ENCODE data around the gene PFDN1. TPM values are rescaled to one million over a fixed set of nuclear protein-coding genes. Genes with fewer than 3 reads are reported as not detected.

The PFDN1 gene
- polyA plus RNA-seq, 1 donor from 2014 or later = 147 TPM

DNA sequence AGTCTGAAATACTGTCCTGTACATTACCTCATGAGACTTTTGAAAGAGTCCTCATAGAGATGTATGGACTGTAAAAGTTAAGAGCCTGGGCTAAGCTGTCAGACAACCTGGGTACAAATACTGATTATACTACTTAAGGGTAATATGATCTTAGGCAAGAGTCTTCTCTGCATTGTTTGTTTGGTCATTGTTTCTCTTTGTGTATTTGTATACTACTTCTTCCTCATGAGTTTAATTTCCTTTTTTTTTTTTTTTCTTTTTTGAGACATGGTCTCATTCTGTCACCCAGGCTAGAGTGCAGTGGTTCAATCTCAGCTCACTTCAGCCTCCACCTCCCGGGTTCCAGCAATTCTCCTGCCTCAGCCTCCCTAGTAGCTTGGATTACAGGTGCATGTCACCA, 2.6 kb upstream of the PFDN1 start:
- Histone ChIP-seq H3K36me3 (ENCODE audit: insufficient read depth, low read length) (no peaks in the 10 kb centered on the region), H3K9me2 (ENCODE audit: insufficient read depth, low read length) (no peaks in the 10 kb centered on the region), H3K27me3 (ENCODE audit: insufficient read depth, low read depth, low read length) (no peaks in the 10 kb centered on the region), H3K79me2 (replicated peaks; ENCODE audit: insufficient read depth, low read length) (peaks cover 24% of the 10 kb centered on the region), H3K4me3 (ENCODE audit: low read length) (no peak overlapping the region), H4K20me1 (ENCODE audit: insufficient read depth) (no peaks in the 10 kb centered on the region), H3K9ac (ENCODE audit: low read length) (no peak overlapping the region), H3K9me3 (ENCODE audit: low read length) (no peaks in the 10 kb centered on the region), H2AFZ (ENCODE audit: low read depth, low read length) (no peak overlapping the region), H3K27ac (ENCODE audit: low read length) (no peak overlapping the region), H3F3A (ENCODE audit: insufficient read depth, low read length, poor library complexity, severe bottlenecking) (no peaks in the 10 kb centered on the region), H3K4me2 (ENCODE audit: low read length) (no peak overlapping the region)
- TF ChIP-seq, protein P1, sequence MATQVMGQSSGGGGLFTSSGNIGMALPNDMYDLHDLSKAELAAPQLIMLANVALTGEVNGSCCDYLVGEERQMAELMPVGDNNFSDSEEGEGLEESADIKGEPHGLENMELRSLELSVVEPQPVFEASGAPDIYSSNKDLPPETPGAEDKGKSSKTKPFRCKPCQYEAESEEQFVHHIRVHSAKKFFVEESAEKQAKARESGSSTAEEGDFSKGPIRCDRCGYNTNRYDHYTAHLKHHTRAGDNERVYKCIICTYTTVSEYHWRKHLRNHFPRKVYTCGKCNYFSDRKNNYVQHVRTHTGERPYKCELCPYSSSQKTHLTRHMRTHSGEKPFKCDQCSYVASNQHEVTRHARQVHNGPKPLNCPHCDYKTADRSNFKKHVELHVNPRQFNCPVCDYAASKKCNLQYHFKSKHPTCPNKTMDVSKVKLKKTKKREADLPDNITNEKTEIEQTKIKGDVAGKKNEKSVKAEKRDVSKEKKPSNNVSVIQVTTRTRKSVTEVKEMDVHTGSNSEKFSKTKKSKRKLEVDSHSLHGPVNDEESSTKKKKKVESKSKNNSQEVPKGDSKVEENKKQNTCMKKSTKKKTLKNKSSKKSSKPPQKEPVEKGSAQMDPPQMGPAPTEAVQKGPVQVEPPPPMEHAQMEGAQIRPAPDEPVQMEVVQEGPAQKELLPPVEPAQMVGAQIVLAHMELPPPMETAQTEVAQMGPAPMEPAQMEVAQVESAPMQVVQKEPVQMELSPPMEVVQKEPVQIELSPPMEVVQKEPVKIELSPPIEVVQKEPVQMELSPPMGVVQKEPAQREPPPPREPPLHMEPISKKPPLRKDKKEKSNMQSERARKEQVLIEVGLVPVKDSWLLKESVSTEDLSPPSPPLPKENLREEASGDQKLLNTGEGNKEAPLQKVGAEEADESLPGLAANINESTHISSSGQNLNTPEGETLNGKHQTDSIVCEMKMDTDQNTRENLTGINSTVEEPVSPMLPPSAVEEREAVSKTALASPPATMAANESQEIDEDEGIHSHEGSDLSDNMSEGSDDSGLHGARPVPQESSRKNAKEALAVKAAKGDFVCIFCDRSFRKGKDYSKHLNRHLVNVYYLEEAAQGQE (IDR thresholded peaks at IDR 0.05; ENCODE audit: borderline replicate concordance) = no peak
- TF ChIP-seq, protein P2, sequence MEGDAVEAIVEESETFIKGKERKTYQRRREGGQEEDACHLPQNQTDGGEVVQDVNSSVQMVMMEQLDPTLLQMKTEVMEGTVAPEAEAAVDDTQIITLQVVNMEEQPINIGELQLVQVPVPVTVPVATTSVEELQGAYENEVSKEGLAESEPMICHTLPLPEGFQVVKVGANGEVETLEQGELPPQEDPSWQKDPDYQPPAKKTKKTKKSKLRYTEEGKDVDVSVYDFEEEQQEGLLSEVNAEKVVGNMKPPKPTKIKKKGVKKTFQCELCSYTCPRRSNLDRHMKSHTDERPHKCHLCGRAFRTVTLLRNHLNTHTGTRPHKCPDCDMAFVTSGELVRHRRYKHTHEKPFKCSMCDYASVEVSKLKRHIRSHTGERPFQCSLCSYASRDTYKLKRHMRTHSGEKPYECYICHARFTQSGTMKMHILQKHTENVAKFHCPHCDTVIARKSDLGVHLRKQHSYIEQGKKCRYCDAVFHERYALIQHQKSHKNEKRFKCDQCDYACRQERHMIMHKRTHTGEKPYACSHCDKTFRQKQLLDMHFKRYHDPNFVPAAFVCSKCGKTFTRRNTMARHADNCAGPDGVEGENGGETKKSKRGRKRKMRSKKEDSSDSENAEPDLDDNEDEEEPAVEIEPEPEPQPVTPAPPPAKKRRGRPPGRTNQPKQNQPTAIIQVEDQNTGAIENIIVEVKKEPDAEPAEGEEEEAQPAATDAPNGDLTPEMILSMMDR (IDR thresholded peaks at IDR 0.05; ENCODE audit: poor library complexity, severe bottlenecking) = no peak
- TF ChIP-seq EZH2 (IDR thresholded peaks at IDR 0.05; ENCODE audit: borderline replicate concordance, insufficient read depth, low read length, poor library complexity, severe bottlenecking) (no peak), RAD21 (conservative IDR thresholded peaks at IDR 0.05) (no peak), POLR2AphosphoS5 (IDR thresholded peaks at IDR 0.05) (no peak), TAF1 (IDR thresholded peaks at IDR 0.05; ENCODE audit: low read depth) (no peak), SMC3 (conservative IDR thresholded peaks at IDR 0.05; ENCODE audit: poor library complexity) (no peak), EP300 (conservative IDR thresholded peaks at IDR 0.05; ENCODE audit: poor library complexity, severe bottlenecking) (no peak), MXI1 (conservative IDR thresholded peaks at IDR 0.05; ENCODE audit: poor library complexity, severe bottlenecking) (no peak)

DNA sequence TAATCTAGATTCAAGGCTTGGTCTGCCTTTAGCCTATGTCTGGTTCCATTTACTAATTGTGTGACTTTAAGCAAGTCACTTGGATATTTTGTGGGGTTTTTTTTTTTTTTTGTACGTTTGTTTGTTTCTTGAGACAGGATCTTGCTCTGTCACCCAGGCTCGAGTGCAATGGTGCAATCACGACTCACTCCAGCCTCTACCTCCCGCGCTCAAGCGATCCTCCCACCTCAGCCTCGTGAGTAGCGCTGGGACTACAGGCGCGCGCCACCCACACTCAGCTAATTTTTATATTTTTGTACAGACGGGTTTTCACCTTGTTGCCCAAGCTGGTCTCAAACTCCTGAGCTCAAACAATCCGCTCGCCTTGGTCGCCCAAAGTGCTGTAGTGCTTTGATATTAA, 1.1 kb upstream of the PFDN1 start:
- no peak overlapping the region for H3K4me3 ChIP-seq (ENCODE audit: low read length)
- no peaks in the 10 kb centered on the region for H3K9me2 ChIP-seq (ENCODE audit: insufficient read depth, low read length)
- H3K36me3 ChIP-seq (ENCODE audit: insufficient read depth, low read length) = no peaks in the 10 kb centered on the region
- H4K20me1 ChIP-seq (ENCODE audit: insufficient read depth) = no peaks in the 10 kb centered on the region
- no peak overlapping the region for H3K4me2 ChIP-seq (ENCODE audit: low read length)
- no peaks in the 10 kb centered on the region for H3K27me3 ChIP-seq (ENCODE audit: insufficient read depth, low read depth, low read length)
- no peak overlapping the region for H3K9ac ChIP-seq (ENCODE audit: low read length)
- H3K27ac ChIP-seq (ENCODE audit: low read length) = no peak overlapping the region
- H2AFZ ChIP-seq (ENCODE audit: low read depth, low read length) = no peak overlapping the region
- TF ChIP-seq POLR2AphosphoS5 (IDR thresholded peaks at IDR 0.05) = no peak
- TF ChIP-seq, protein P2 (IDR thresholded peaks at IDR 0.05; ENCODE audit: poor library complexity, severe bottlenecking) = no peak
- H3K9me3 ChIP-seq (ENCODE audit: low read length) = no peaks in the 10 kb centered on the region
- H3F3A ChIP-seq (ENCODE audit: insufficient read depth, low read length, poor library complexity, severe bottlenecking) = no peaks in the 10 kb centered on the region
- H3K79me2 ChIP-seq (replicated peaks; ENCODE audit: insufficient read depth, low read length) = peaks cover 28% of the 10 kb centered on the region
